ENCODE data around the gene HSPB1. TPM values are rescaled to one million over a fixed set of nuclear protein-coding genes. Genes with fewer than 3 reads are reported as not detected.

The HSPB1 gene
- total and polyA plus RNA-seq, 2 experiments from 2014 or later = 48.1 to 437 TPM

DNA sequence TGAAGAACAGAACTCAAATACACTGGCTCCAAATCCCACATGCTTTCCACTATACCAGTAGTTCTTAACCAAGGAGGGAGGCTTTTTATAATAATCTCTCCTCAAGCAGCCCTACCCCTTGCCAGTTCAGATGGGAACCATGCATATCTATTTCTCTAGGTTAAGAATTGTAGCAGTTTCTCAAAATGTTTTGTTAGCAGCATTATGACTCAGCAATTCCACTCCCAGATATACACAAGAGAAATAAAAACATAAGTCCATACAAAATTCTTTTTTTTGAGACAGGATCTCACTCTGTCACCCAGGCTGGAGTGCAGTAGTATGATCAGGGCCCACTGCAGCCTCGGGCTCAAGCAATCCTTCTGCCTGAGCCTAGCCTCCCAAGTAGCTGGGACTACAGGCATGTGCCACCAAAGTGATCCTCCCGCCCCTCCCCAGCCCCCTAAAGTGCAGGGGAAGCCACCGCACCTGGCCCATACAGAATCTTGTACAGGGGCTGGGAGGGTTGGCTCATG, 38.2 kb downstream of the HSPB1 start (continued):
- TF ChIP-seq ZNF114 (CRISPR knock-in tag; IDR thresholded peaks at IDR 0.05) = no peak
- TF ChIP-seq, protein P1, sequence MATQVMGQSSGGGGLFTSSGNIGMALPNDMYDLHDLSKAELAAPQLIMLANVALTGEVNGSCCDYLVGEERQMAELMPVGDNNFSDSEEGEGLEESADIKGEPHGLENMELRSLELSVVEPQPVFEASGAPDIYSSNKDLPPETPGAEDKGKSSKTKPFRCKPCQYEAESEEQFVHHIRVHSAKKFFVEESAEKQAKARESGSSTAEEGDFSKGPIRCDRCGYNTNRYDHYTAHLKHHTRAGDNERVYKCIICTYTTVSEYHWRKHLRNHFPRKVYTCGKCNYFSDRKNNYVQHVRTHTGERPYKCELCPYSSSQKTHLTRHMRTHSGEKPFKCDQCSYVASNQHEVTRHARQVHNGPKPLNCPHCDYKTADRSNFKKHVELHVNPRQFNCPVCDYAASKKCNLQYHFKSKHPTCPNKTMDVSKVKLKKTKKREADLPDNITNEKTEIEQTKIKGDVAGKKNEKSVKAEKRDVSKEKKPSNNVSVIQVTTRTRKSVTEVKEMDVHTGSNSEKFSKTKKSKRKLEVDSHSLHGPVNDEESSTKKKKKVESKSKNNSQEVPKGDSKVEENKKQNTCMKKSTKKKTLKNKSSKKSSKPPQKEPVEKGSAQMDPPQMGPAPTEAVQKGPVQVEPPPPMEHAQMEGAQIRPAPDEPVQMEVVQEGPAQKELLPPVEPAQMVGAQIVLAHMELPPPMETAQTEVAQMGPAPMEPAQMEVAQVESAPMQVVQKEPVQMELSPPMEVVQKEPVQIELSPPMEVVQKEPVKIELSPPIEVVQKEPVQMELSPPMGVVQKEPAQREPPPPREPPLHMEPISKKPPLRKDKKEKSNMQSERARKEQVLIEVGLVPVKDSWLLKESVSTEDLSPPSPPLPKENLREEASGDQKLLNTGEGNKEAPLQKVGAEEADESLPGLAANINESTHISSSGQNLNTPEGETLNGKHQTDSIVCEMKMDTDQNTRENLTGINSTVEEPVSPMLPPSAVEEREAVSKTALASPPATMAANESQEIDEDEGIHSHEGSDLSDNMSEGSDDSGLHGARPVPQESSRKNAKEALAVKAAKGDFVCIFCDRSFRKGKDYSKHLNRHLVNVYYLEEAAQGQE (IDR thresholded peaks at IDR 0.05; ENCODE audit: unreplicated experiment) = no peak
- TF ChIP-seq JUNB (IDR thresholded peaks at IDR 0.05; ENCODE audit: unreplicated experiment) = no peak
- TF ChIP-seq CREB1 (CRISPR knock-in tag; IDR thresholded peaks at IDR 0.05; ENCODE audit: low read depth) = no peak
- TF ChIP-seq POLR2AphosphoS5 (IDR thresholded peaks at IDR 0.05; ENCODE audit: low read depth) = no peak
- TF ChIP-seq, protein P2, sequence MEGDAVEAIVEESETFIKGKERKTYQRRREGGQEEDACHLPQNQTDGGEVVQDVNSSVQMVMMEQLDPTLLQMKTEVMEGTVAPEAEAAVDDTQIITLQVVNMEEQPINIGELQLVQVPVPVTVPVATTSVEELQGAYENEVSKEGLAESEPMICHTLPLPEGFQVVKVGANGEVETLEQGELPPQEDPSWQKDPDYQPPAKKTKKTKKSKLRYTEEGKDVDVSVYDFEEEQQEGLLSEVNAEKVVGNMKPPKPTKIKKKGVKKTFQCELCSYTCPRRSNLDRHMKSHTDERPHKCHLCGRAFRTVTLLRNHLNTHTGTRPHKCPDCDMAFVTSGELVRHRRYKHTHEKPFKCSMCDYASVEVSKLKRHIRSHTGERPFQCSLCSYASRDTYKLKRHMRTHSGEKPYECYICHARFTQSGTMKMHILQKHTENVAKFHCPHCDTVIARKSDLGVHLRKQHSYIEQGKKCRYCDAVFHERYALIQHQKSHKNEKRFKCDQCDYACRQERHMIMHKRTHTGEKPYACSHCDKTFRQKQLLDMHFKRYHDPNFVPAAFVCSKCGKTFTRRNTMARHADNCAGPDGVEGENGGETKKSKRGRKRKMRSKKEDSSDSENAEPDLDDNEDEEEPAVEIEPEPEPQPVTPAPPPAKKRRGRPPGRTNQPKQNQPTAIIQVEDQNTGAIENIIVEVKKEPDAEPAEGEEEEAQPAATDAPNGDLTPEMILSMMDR (conservative IDR thresholded peaks at IDR 0.05; ENCODE audit: low read depth in 2 of 2) = no peak

DNA sequence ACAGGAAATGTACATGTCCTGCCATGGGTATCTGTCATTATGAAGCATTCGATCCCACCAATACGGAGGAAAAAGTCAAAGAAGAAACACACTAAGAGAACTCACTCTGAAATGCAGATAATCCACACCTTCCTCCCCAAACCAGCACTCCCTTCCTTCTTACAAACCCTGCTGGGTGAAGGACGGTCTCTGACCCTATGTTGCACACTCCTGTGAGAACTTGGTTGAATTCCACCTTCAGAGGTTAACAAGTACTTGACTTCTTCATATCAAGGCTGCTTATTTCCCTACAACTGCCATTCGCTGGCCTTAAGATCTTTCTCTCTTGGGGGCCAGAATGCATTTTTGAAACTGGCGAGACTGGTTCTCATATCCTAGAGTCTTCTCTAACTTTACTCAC, 39.7 kb downstream of the HSPB1 start:
- no peaks in the 10 kb centered on the region for H3K9me3 Mint-ChIP-seq
- peaks cover 95% of the 10 kb centered on the region for H4K20me1 ChIP-seq (replicated peaks; ENCODE audit: insufficient read depth)
- H3K27ac ChIP-seq (ENCODE audit: low read depth) = peak overlapping the region; percentile 68
- H3K36me3 ChIP-seq (ENCODE audit: insufficient read depth) = peaks cover 44% of the 10 kb centered on the region
- H3F3A ChIP-seq (replicated peaks; ENCODE audit: low read depth) = peaks cover 13% of the 10 kb centered on the region
- H3K4me1 Mint-ChIP-seq = peaks cover 56% of the 10 kb centered on the region
- H3K27me3 ChIP-seq (ENCODE audit: insufficient read depth) = no peaks in the 10 kb centered on the region
- DNase-seq (ENCODE audit: low spot score) = no peak
- peaks cover 13% of the 10 kb centered on the region for H3K27me3 Mint-ChIP-seq (ENCODE audit: insufficient read depth, low read depth, poor library complexity)
- H3K36me3 Mint-ChIP-seq (ENCODE audit: low read depth) = peaks cover 91% of the 10 kb centered on the region
- peaks cover 100% of the 10 kb centered on the region for H3K79me2 ChIP-seq (replicated peaks; ENCODE audit: insufficient read depth)
- peaks cover 11% of the 10 kb centered on the region for H3K4me1 ChIP-seq (ENCODE audit: insufficient read depth)
- no peak overlapping the region for H3K4me3 ChIP-seq
- H3K9me2 ChIP-seq (ENCODE audit: insufficient read depth) = no peaks in the 10 kb centered on the region
- no peak for ATAC-seq
- no peak overlapping the region for H3K4me2 ChIP-seq
- H3K27ac Mint-ChIP-seq = no peak overlapping the region; the same call in 1 of the 2 replicates
- no peak overlapping the region; the same call in 2 of the 3 replicates for H3K4me3 Mint-ChIP-seq
- no peak overlapping the region for H2AFZ ChIP-seq
- no peak for TF ChIP-seq ZNF331 (CRISPR knock-in tag; IDR thresholded peaks at IDR 0.05; ENCODE audit: low read depth)
- TF ChIP-seq, protein P1 (IDR thresholded peaks at IDR 0.05; ENCODE audit: unreplicated experiment) = no peak
- TF ChIP-seq EZH2phosphoT487 (IDR thresholded peaks at IDR 0.05; ENCODE audit: unreplicated experiment) = no peak
- no peak for TF ChIP-seq STAT1 (IDR thresholded peaks at IDR 0.05; ENCODE audit: unreplicated experiment)
- TF ChIP-seq, protein P3, sequence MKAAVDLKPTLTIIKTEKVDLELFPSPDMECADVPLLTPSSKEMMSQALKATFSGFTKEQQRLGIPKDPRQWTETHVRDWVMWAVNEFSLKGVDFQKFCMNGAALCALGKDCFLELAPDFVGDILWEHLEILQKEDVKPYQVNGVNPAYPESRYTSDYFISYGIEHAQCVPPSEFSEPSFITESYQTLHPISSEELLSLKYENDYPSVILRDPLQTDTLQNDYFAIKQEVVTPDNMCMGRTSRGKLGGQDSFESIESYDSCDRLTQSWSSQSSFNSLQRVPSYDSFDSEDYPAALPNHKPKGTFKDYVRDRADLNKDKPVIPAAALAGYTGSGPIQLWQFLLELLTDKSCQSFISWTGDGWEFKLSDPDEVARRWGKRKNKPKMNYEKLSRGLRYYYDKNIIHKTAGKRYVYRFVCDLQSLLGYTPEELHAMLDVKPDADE (IDR thresholded peaks at IDR 0.05) = no peak
- no peak for TF ChIP-seq ZNF114 (CRISPR knock-in tag; IDR thresholded peaks at IDR 0.05)
- TF ChIP-seq, protein P2 (conservative IDR thresholded peaks at IDR 0.05; ENCODE audit: low read depth in 2 of 2) = no peak
